Measurements from ENCODE around the gene ANXA5. TPM values are rescaled to one million over a fixed set of nuclear protein-coding genes. Genes with fewer than 3 reads are reported as not detected.
A peak's percentile ranks its signal among the peaks of the same experiment; 100 is the strongest.

Gene ANXA5
- total RNA-seq, 1 donor = 1,166 TPM

DNA sequence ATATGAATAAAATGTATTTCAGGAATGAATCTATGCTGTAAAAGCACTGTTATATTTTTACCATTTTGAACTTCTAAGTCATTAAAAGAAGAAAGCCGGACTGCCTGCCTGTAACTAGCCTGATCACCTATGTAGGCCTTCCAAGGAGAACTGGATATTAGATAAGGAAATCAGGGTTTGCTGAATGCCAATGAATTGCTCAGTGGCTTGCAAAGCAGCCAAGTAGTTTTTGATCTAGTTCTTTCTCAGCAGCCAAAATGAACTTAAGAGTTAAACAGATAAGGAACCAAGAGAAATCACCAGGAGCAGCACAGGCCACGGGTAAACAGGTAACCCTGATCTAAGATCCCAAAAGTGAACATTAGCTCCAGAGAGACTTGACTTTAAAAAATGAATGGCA is 3.3 kb downstream of the ANXA5 start:
- peaks cover 28% of the 10 kb centered on the region for H3K36me3 ChIP-seq (ENCODE audit: insufficient read depth, low read length)

GRCh38 chr4:121692261-121692660 is 4.5 kb downstream of the ANXA5 start:
- H3K9me3 ChIP-seq (ENCODE audit: low read depth, low read length) = no peaks in the 10 kb centered on the region
- H3K27ac ChIP-seq (ENCODE audit: low read depth, low read length) = peak overlapping the region; percentile 97
- no peak overlapping the region for H3K4me3 ChIP-seq (ENCODE audit: insufficient read depth, low read length)
- TF ChIP-seq CTCF (IDR thresholded peaks at IDR 0.05; ENCODE audit: extremely low read depth, low read depth, low read length) = no peak
- H3K36me3 ChIP-seq (ENCODE audit: insufficient read depth, low read length) = peaks cover 40% of the 10 kb centered on the region
- no peaks in the 10 kb centered on the region for H3K27me3 ChIP-seq (ENCODE audit: insufficient read depth, low read length)
- peak overlapping the region; percentile 71 for H3K4me2 ChIP-seq (ENCODE audit: insufficient read depth, low read length)
- peaks cover 66% of the 10 kb centered on the region for H3K4me1 ChIP-seq (ENCODE audit: insufficient read depth, low read length)
- no peak for DNase-seq (ENCODE audit: insufficient read length, low spot score, missing footprints)
- peaks cover 57% of the 10 kb centered on the region for H4K20me1 ChIP-seq (ENCODE audit: insufficient read depth, low read length)
- no peak overlapping the region for H2AFZ ChIP-seq (ENCODE audit: low read length)
- H3K79me2 ChIP-seq (ENCODE audit: insufficient read depth, low read length) = peaks cover 85% of the 10 kb centered on the region

More for the DNA sequence above, 3.3 kb downstream of the ANXA5 start:
- no peak for DNase-seq (ENCODE audit: insufficient read length, low spot score, missing footprints)
- Histone ChIP-seq H2AFZ (ENCODE audit: low read length) (no peak overlapping the region), H3K4me3 (ENCODE audit: insufficient read depth, low read length) (peak overlapping the region; percentile 49), H3K4me2 (ENCODE audit: insufficient read depth, low read length) (peak overlapping the region; percentile 71), H3K4me1 (ENCODE audit: insufficient read depth, low read length) (peaks cover 65% of the 10 kb centered on the region), H3K9me3 (ENCODE audit: low read depth, low read length) (no peaks in the 10 kb centered on the region), H3K79me2 (ENCODE audit: insufficient read depth, low read length) (peaks cover 76% of the 10 kb centered on the region), H3K27me3 (ENCODE audit: insufficient read depth, low read length) (no peaks in the 10 kb centered on the region), H3K27ac (ENCODE audit: low read depth, low read length) (no peak overlapping the region), H4K20me1 (ENCODE audit: insufficient read depth, low read length) (peaks cover 47% of the 10 kb centered on the region)
- TF ChIP-seq CTCF (IDR thresholded peaks at IDR 0.05; ENCODE audit: extremely low read depth, low read depth, low read length) = no peak

GRCh38 chr4:121690001-121690400 is 6.8 kb downstream of the ANXA5 start:
- no peak for TF ChIP-seq CTCF (IDR thresholded peaks at IDR 0.05; ENCODE audit: extremely low read depth, low read depth, low read length)
- DNase-seq (ENCODE audit: insufficient read length, low spot score, missing footprints) = no peak
- Histone ChIP-seq H4K20me1 (ENCODE audit: insufficient read depth, low read length) (peaks cover 69% of the 10 kb centered on the region), H3K4me1 (ENCODE audit: insufficient read depth, low read length) (peaks cover 66% of the 10 kb centered on the region), H3K27me3 (ENCODE audit: insufficient read depth, low read length) (no peaks in the 10 kb centered on the region), H3K4me3 (ENCODE audit: insufficient read depth, low read length) (peak overlapping the region; percentile 43), H3K27ac (ENCODE audit: low read depth, low read length) (peak overlapping the region; percentile 97), H3K36me3 (ENCODE audit: insufficient read depth, low read length) (peaks cover 54% of the 10 kb centered on the region), H2AFZ (ENCODE audit: low read length) (no peak overlapping the region), H3K79me2 (ENCODE audit: insufficient read depth, low read length) (peaks cover 88% of the 10 kb centered on the region), H3K9me3 (ENCODE audit: low read depth, low read length) (no peaks in the 10 kb centered on the region), H3K4me2 (ENCODE audit: insufficient read depth, low read length) (peak overlapping the region; percentile 71)

- Histone ChIP-seq H3K9me3 (ENCODE audit: low read depth, low read length) (no peaks in the 10 kb centered on the region), H3K27me3 (ENCODE audit: insufficient read depth, low read length) (no peaks in the 10 kb centered on the region), H3K4me1 (ENCODE audit: insufficient read depth, low read length) (peaks cover 59% of the 10 kb centered on the region), H3K27ac (ENCODE audit: low read depth, low read length) (peak overlapping the region; percentile 97), H3K79me2 (ENCODE audit: insufficient read depth, low read length) (peaks cover 87% of the 10 kb centered on the region), H3K4me3 (ENCODE audit: insufficient read depth, low read length) (no peak overlapping the region), H4K20me1 (ENCODE audit: insufficient read depth, low read length) (peaks cover 65% of the 10 kb centered on the region), H3K36me3 (ENCODE audit: insufficient read depth, low read length) (peaks cover 58% of the 10 kb centered on the region), H2AFZ (ENCODE audit: low read length) (no peak overlapping the region), H3K4me2 (ENCODE audit: insufficient read depth, low read length) (no peak overlapping the region)
- no peak for DNase-seq (ENCODE audit: insufficient read length, low spot score, missing footprints)
- no peak for TF ChIP-seq CTCF (IDR thresholded peaks at IDR 0.05; ENCODE audit: extremely low read depth, low read depth, low read length)
These were observed 8.1 kb downstream of the ANXA5 start for GRCh38 chr4:121688701-121689100.

Measured in osteoblast (primary cell).